ENCODE results near the gene KCNK2. TPM values are rescaled to one million over a fixed set of nuclear protein-coding genes. Genes with fewer than 3 reads are reported as not detected.

KCNK2 gene
- total RNA-seq, 2 donors from 2014 or later: 0.17 to 0.56 TPM

- no peaks in the 10 kb centered on the region for H3K27me3 ChIP-seq
- intact Hi-C loops (cut with DNase I): no loop called here
- H3K9me3 ChIP-seq: no peaks in the 10 kb centered on the region
- no peak overlapping the region for H3K9ac ChIP-seq (ENCODE audit: low read depth in 2 of 2, low read length in 2 of 2)
- no peak for TF ChIP-seq CTCF (IDR thresholded peaks at IDR 0.05)
- no peaks in the 10 kb centered on the region for H3K36me3 ChIP-seq
- DNase-seq: no peak
- H3K27ac ChIP-seq: no peak overlapping the region
- H3K4me1 ChIP-seq: no peaks in the 10 kb centered on the region
- no peak overlapping the region for H3K4me3 ChIP-seq
These were observed 191.4 kb downstream of the KCNK2 start for GRCh38 chr1:215273838-215274516.

GRCh38 chr1:215276582-215276981 is 194.0 kb downstream of the KCNK2 start:
- DNase-seq: no peak
- Histone ChIP-seq H3K27me3 (no peaks in the 10 kb centered on the region), H3K36me3 (no peaks in the 10 kb centered on the region), H3K27ac (no peak overlapping the region), H3K9me3 (no peaks in the 10 kb centered on the region), H3K9ac (ENCODE audit: low read depth in 2 of 2, low read length in 2 of 2) (no peak overlapping the region), H3K4me3 (no peak overlapping the region), H3K4me1 (no peaks in the 10 kb centered on the region)
- TF ChIP-seq CTCF (IDR thresholded peaks at IDR 0.05): no peak
- intact Hi-C loops (cut with DNase I): no loop called here

GRCh38 chr1:215277532-215277931 is 195.0 kb downstream of the KCNK2 start:
- TF ChIP-seq CTCF (IDR thresholded peaks at IDR 0.05): no peak
- Histone ChIP-seq H3K9ac (ENCODE audit: low read depth in 2 of 2, low read length in 2 of 2) (no peak overlapping the region), H3K27ac (no peak overlapping the region), H3K4me1 (no peaks in the 10 kb centered on the region), H3K9me3 (no peaks in the 10 kb centered on the region), H3K4me3 (no peak overlapping the region), H3K27me3 (no peaks in the 10 kb centered on the region), H3K36me3 (no peaks in the 10 kb centered on the region)
- DNase-seq: no peak
- intact Hi-C loops (cut with DNase I): no loop called here

GRCh38 chr1:215279682-215280081 is 197.1 kb downstream of the KCNK2 start:
- intact Hi-C loops (cut with DNase I): no loop called here
- DNase-seq: no peak
- H3K27me3 ChIP-seq: no peaks in the 10 kb centered on the region
- no peak overlapping the region for H3K27ac ChIP-seq
- no peaks in the 10 kb centered on the region for H3K36me3 ChIP-seq
- H3K9me3 ChIP-seq: no peaks in the 10 kb centered on the region
- TF ChIP-seq CTCF (IDR thresholded peaks at IDR 0.05): no peak
- H3K4me3 ChIP-seq: no peak overlapping the region
- no peaks in the 10 kb centered on the region for H3K4me1 ChIP-seq
- no peak overlapping the region for H3K9ac ChIP-seq (ENCODE audit: low read depth in 2 of 2, low read length in 2 of 2)

GRCh38 chr1:215282557-215282956 is 200.0 kb downstream of the KCNK2 start:
- Histone ChIP-seq H3K9ac (ENCODE audit: low read depth in 2 of 2, low read length in 2 of 2) (no peak overlapping the region), H3K9me3 (no peaks in the 10 kb centered on the region), H3K27ac (no peak overlapping the region), H3K4me3 (no peak overlapping the region), H3K36me3 (no peaks in the 10 kb centered on the region), H3K27me3 (no peaks in the 10 kb centered on the region), H3K4me1 (no peaks in the 10 kb centered on the region)
- no peak for DNase-seq
- intact Hi-C loops (cut with DNase I): no loop called here
- no peak for TF ChIP-seq CTCF (IDR thresholded peaks at IDR 0.05)
